Tibial nerve (tissue), 4 donors: ENCODE results near the gene ADPGK. TPM values are rescaled to one million over a fixed set of nuclear protein-coding genes. Genes with fewer than 3 reads are reported as not detected.

Experiments
- DNase-seq, 2 donors: peaks; one replicate each; pipeline ENCODE4 v3.0.0-alpha.2; 2019; ENCODE audit warnings: low spot score in 2 of 2
- H3K27ac ChIP-seq, 4 donors: fragments of 200-600 bp; sonication (generic) in 3 of 4; one replicate each; pipeline ENCODE4 v1.5.1; 2017 to 2019; ENCODE audit warnings: mild to moderate bottlenecking in 1 of 4
- H3K27me3 ChIP-seq, 2 donors: fragments of 200-600 bp; sonication (generic) in 1 of 2; one replicate each; pipeline versions ENCODE4 v1.5.1 to v1.6.0; 2017 to 2019
- H3K36me3 ChIP-seq, 3 donors: fragments of 200-600 bp; sonication (generic); one replicate each; pipeline ENCODE4 v1.5.1; 2018 to 2019
- H3K4me1 ChIP-seq, 4 donors: fragments of 200-600 bp; sonication (generic) in 3 of 4; one replicate each; pipeline ENCODE4 v1.5.1; 2017 to 2019
- H3K4me3 ChIP-seq, 4 donors: fragments of 200-600 bp; sonication (generic) in 3 of 4; one replicate each; pipeline ENCODE4 v1.5.1; 2017 to 2019; ENCODE audit warnings: mild to moderate bottlenecking in 1 of 4, moderate library complexity in 1 of 4
- H3K9me3 ChIP-seq, 4 donors: fragments of 200-600 bp; sonication (generic) in 3 of 4; one replicate each; pipeline ENCODE4 v1.5.1; 2017 to 2019
- CTCF ChIP-seq, 5 experiments: fragments of 200-600 bp in 3 of 5; fragments of 450-650 bp in 2 of 5; sonication (generic) in 3 of 5; IDR thresholded peaks; one replicate each; pipeline ENCODE4 v1.5.1; 2016 to 2019; ENCODE audit warnings: antibody characterized with exemption in 5 of 5, mild to moderate bottlenecking in 3 of 5, moderate library complexity in 2 of 5
- EP300 ChIP-seq, 2 donors: sonication (generic); formaldehyde crosslinking; IDR thresholded peaks; one replicate each; pipeline ENCODE4 v1.6.1; 2017; ENCODE audit warnings: antibody characterized with exemption in 2 of 2, mild to moderate bottlenecking in 1 of 2
- POLR2A ChIP-seq, 2 donors: fragments of 450-650 bp; IDR thresholded peaks; one replicate each; pipeline ENCODE4 v1.6.1; 2017; ENCODE audit warnings: antibody characterized with exemption in 2 of 2, mild to moderate bottlenecking in 2 of 2, moderate library complexity in 2 of 2
- WGBS, 2 donors: methylation state at CpG; one replicate each; pipeline ENCODE4 v1.1.5; 2018; 5-methylcytosine and 5-hydroxymethylcytosine counted together
- total RNA-seq, 4 donors: library from RNA; depleted of rRNA; stranded (reverse); fragments of >200 nt; gene quantifications; one replicate each; pipeline ENCODE4 v1.1.0, GENCODE V29; 2016

The ADPGK gene
- total RNA-seq, 4 donors from 2014 or later: 49.6 to 82.2 (median 62.2) TPM

GRCh38 chr15:72766025-72766424 lies 17.5 kb downstream of the ADPGK start:
- Histone ChIP-seq H3K4me1 (no peaks in the 10 kb centered on the region), H3K27me3 (no peaks in the 10 kb centered on the region), H3K9me3 (peaks cover 0 to 19% (median 8%) of the 10 kb centered on the region in 4 donors), H3K4me3 (no peak overlapping the region), H3K36me3 (peaks cover 0 to 94% (median 14%) of the 10 kb centered on the region in 3 donors), H3K27ac (no peak overlapping the region)
- 98 to 99% methylated on average over 2 of the region's 2 CpGs for WGBS, 2 donors
- DNase-seq: no peak
- TF ChIP-seq POLR2A (IDR thresholded peaks at IDR 0.05) (no peak), CTCF (IDR thresholded peaks at IDR 0.05) (no peak), EP300 (IDR thresholded peaks at IDR 0.05) (no peak)

DNA sequence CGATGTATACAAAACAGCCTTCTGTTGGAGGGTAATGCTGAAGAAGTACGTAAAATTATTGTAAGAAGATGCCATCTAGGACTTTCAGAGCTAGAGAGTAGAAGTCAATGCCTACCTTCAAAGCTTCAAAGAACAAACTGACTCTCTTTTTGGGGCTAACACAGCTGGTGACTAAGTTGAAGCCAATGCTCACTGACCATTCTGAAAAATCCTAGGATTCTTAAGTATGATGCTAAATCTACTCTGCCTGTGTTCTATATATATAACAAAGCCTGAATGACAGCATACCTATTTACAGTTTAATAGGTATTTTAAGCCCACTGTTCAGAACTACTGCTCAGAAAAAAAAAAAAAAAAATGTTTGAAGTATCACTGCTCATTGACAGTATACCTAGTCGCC lies 18.9 kb downstream of the ADPGK start:
- DNase-seq: no peak
- no peaks in the 10 kb centered on the region for H3K27me3 ChIP-seq
- no peak overlapping the region for H3K4me3 ChIP-seq
- WGBS, 2 donors: 94% methylated on average over 3 of the region's 3 CpGs
- peaks cover 0 to 94% (median 13%) of the 10 kb centered on the region in 3 donors for H3K36me3 ChIP-seq
- no peak overlapping the region for H3K27ac ChIP-seq
- TF ChIP-seq CTCF (IDR thresholded peaks at IDR 0.05) (no peak), EP300 (IDR thresholded peaks at IDR 0.05) (no peak), POLR2A (IDR thresholded peaks at IDR 0.05) (no peak)
- peaks cover 0 to 19% (median 8%) of the 10 kb centered on the region in 4 donors for H3K9me3 ChIP-seq
- no peaks in the 10 kb centered on the region for H3K4me1 ChIP-seq

- Histone ChIP-seq H3K27me3 (no peaks in the 10 kb centered on the region), H3K36me3 (peaks cover 0 to 92% (median 7%) of the 10 kb centered on the region in 3 donors), H3K4me3 (no peak overlapping the region), H3K27ac (no peak overlapping the region), H3K4me1 (peaks cover 0 to 5% (median 0%) of the 10 kb centered on the region in 4 donors), H3K9me3 (no peaks in the 10 kb centered on the region)
- no peak for DNase-seq
- WGBS, 2 donors: 97 to 99% methylated on average over 5 of the region's 5 CpGs
- TF ChIP-seq POLR2A (IDR thresholded peaks at IDR 0.05) (no peak), EP300 (IDR thresholded peaks at IDR 0.05) (no peak), CTCF (IDR thresholded peaks at IDR 0.05) (no peak)
These were observed 22.8 kb downstream of the ADPGK start for GRCh38 chr15:72760590-72761260.

DNA sequence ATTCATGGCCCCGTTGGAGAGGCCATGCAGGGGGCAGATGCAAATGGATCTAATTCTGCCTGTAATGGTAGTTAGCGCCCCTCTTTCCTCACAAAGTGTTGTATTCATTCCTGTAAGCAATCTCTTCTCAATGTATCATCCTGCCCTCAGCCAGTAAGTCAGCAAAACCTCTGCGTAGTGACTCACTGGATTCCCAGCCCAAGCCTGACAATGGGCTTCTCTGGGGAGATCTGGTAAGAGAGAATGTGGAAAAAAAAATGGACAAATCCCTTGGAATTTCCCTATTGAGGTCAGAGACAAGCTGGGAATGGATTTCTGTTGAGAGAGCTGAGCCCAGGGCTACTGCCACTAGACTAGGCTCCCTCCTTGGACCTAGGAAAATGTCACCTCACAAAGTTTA lies 25.4 kb downstream of the ADPGK start:
- WGBS, 2 donors: 45 to 48% methylated on average over 3 of the region's 3 CpGs
- TF ChIP-seq POLR2A (IDR thresholded peaks at IDR 0.05) (no peak), CTCF (IDR thresholded peaks at IDR 0.05) (no peak), EP300 (IDR thresholded peaks at IDR 0.05) (no peak)

GRCh38 chr15:72754096-72754495 lies 29.5 kb downstream of the ADPGK start:
- Histone ChIP-seq H3K27me3 (no peaks in the 10 kb centered on the region), H3K36me3 (peaks cover 0 to 90% (median 20%) of the 10 kb centered on the region in 3 donors), H3K27ac (no peak overlapping the region), H3K4me1 (peaks cover 0 to 10% (median 0%) of the 10 kb centered on the region in 4 donors), H3K9me3 (no peaks in the 10 kb centered on the region), H3K4me3 (no peak overlapping the region)
- WGBS, 2 donors: 88% methylated on average over 6 of the region's 6 CpGs
- no peak for DNase-seq
- TF ChIP-seq EP300 (IDR thresholded peaks at IDR 0.05): no peak
- TF ChIP-seq POLR2A (IDR thresholded peaks at IDR 0.05): no peak
- no peak for TF ChIP-seq CTCF (IDR thresholded peaks at IDR 0.05)

More for the DNA sequence above, 25.4 kb downstream of the ADPGK start:
- DNase-seq: no peak
- Histone ChIP-seq H3K27me3 (no peaks in the 10 kb centered on the region), H3K27ac (no peak overlapping the region), H3K4me3 (no peak overlapping the region), H3K4me1 (peaks cover 0 to 5% (median 0%) of the 10 kb centered on the region in 4 donors), H3K36me3 (peaks cover 0 to 97% (median 15%) of the 10 kb centered on the region in 3 donors), H3K9me3 (no peaks in the 10 kb centered on the region)
